Activated CD8-positive, alpha-beta memory T cell treated with anti-CD3 and anti-CD28 coated beads, Interleukin-2, amount 10 ng/mL, durations not matched to agents 7 days and 5 days (primary cell): ENCODE data around the gene IFFO2. TPM values are rescaled to one million over a fixed set of nuclear protein-coding genes. Genes with fewer than 3 reads are reported as not detected.

Experiments used
- ATAC-seq: fragments of 150-1000 bp; cut with Tn5 transposase; one replicate; pipeline ENCODE4 v1.10.0; 2021; ENCODE audit warnings: moderate library complexity
- CTCF ChIA-PET: fragments of 350-600 bp; sonication (Branson Sonifier 250); formaldehyde crosslinking; loops from one replicate; lab custom pipeline; 2021; ENCODE audit warnings: antibody characterized with exemption; lab: Charles Lee
- DNase-seq: peaks from one replicate; pipeline ENCODE4 v3.0.0-alpha.2; 2020
- H3K27ac Mint-ChIP-seq: one replicate; pipeline ENCODE4 v1.8.0; 2021; ENCODE audit warnings: mild to moderate bottlenecking, mixed read lengths
- H3K27me3 Mint-ChIP-seq: one replicate; pipeline ENCODE4 v1.8.0; 2021; ENCODE audit warnings: mixed read lengths
- H3K36me3 Mint-ChIP-seq: one replicate; pipeline ENCODE4 v1.8.0; 2021; ENCODE audit warnings: mild to moderate bottlenecking, mixed read lengths
- H3K4me1 Mint-ChIP-seq: one replicate; pipeline ENCODE4 v1.8.0; 2021; ENCODE audit warnings: mixed read lengths
- H3K4me3 Mint-ChIP-seq: one replicate; pipeline ENCODE4 v1.8.0; 2021; ENCODE audit warnings: mild to moderate bottlenecking, moderate library complexity, mixed read lengths
- H3K9me3 Mint-ChIP-seq: one replicate; pipeline ENCODE4 v1.8.0; 2022; ENCODE audit warnings: low read depth, mixed read lengths
- total RNA-seq, 2 experiments: library from RNA; stranded (reverse); gene quantifications; one replicate each; pipeline ENCODE4 v1.2.3, GENCODE V29; 2021

The IFFO2 gene
- total RNA-seq, 2 experiments from 2014 or later: 12.5 to 13.7 TPM

- no peak for ATAC-seq
- CTCF ChIA-PET: interaction anchor here (1.5 kb wide), 1 partner anchor 38 kb away, joined by 4 read pairs; no protein-coding TSS in a partner anchor
- peaks cover 50% of the 10 kb centered on the region for H3K4me1 Mint-ChIP-seq
- no peak overlapping the region for H3K4me3 Mint-ChIP-seq
- H3K36me3 Mint-ChIP-seq: no peaks in the 10 kb centered on the region
- H3K27ac Mint-ChIP-seq: no peak overlapping the region
- no peaks in the 10 kb centered on the region for H3K9me3 Mint-ChIP-seq
- DNase-seq: no peak
- H3K27me3 Mint-ChIP-seq: no peaks in the 10 kb centered on the region
Measured at GRCh38 chr1:18945401-18945849, 11.1 kb downstream of the IFFO2 start.

GRCh38 chr1:18944810-18945209, 11.7 kb downstream of the IFFO2 start:
- CTCF ChIA-PET: interaction anchor here (1.2 to 1.5 kb wide), 2 partner anchors 36 to 38 kb away, joined by 4 read pairs; no protein-coding TSS in a partner anchor

GRCh38 chr1:18943914-18944572, 12.4 kb downstream of the IFFO2 start:
- no peak for ATAC-seq
- no peaks in the 10 kb centered on the region for H3K9me3 Mint-ChIP-seq
- no peak overlapping the region for H3K27ac Mint-ChIP-seq
- no peak overlapping the region for H3K4me3 Mint-ChIP-seq
- peaks cover 36% of the 10 kb centered on the region for H3K4me1 Mint-ChIP-seq
- no peak for DNase-seq
- no peaks in the 10 kb centered on the region for H3K27me3 Mint-ChIP-seq
- no peaks in the 10 kb centered on the region for H3K36me3 Mint-ChIP-seq
- CTCF ChIA-PET: interaction anchor here (1.2 to 1.5 kb wide), 2 partner anchors 36 to 37 kb away, joined by 4 read pairs; no protein-coding TSS in a partner anchor

More at GRCh38 chr1:18944810-18945209, 11.7 kb downstream of the IFFO2 start:
- Mint-ChIP-seq H3K4me3 (no peak overlapping the region), H3K4me1 (peaks cover 44% of the 10 kb centered on the region), H3K27ac (no peak overlapping the region), H3K9me3 (no peaks in the 10 kb centered on the region), H3K27me3 (no peaks in the 10 kb centered on the region), H3K36me3 (no peaks in the 10 kb centered on the region)
- no peak for ATAC-seq
- no peak for DNase-seq

GRCh38 chr1:18943162-18943561, 13.3 kb downstream of the IFFO2 start:
- Mint-ChIP-seq H3K27me3 (no peaks in the 10 kb centered on the region), H3K27ac (no peak overlapping the region), H3K9me3 (no peaks in the 10 kb centered on the region), H3K4me3 (no peak overlapping the region), H3K4me1 (peaks cover 27% of the 10 kb centered on the region), H3K36me3 (no peaks in the 10 kb centered on the region)
- ATAC-seq: no peak
- CTCF ChIA-PET: interaction anchor here (1.2 kb wide), 1 partner anchor 30 kb away, joined by 5 read pairs; no protein-coding TSS in a partner anchor
- DNase-seq: no peak

- DNase-seq (no peak), ATAC-seq (no peak)
- no peak overlapping the region for H3K27ac Mint-ChIP-seq
- H3K27me3 Mint-ChIP-seq: no peaks in the 10 kb centered on the region
- H3K4me3 Mint-ChIP-seq: no peak overlapping the region
- H3K9me3 Mint-ChIP-seq: no peaks in the 10 kb centered on the region
- peaks cover 19% of the 10 kb centered on the region for H3K4me1 Mint-ChIP-seq
- no peaks in the 10 kb centered on the region for H3K36me3 Mint-ChIP-seq
- CTCF ChIA-PET: interaction anchor here (1.2 kb wide), 1 partner anchor 29 kb away, joined by 5 read pairs; no protein-coding TSS in a partner anchor
Measured at GRCh38 chr1:18942340-18942739, 14.1 kb downstream of the IFFO2 start.

- DNase-seq: no peak
- Mint-ChIP-seq H3K27ac (no peak overlapping the region), H3K36me3 (no peaks in the 10 kb centered on the region), H3K4me3 (no peak overlapping the region), H3K4me1 (peaks cover 11% of the 10 kb centered on the region), H3K27me3 (no peaks in the 10 kb centered on the region), H3K9me3 (no peaks in the 10 kb centered on the region)
- CTCF ChIA-PET: no interaction called here
- no peak for ATAC-seq
Measured at GRCh38 chr1:18941221-18942141, 15.0 kb downstream of the IFFO2 start.

- CTCF ChIA-PET: interaction anchor here (3.1 kb wide), 1 partner anchor 28 kb away, joined by 10 read pairs; no protein-coding TSS in a partner anchor
- Mint-ChIP-seq H3K36me3 (no peaks in the 10 kb centered on the region), H3K27me3 (no peaks in the 10 kb centered on the region), H3K27ac (no peak overlapping the region), H3K9me3 (no peaks in the 10 kb centered on the region), H3K4me1 (peaks cover 6% of the 10 kb centered on the region), H3K4me3 (no peak overlapping the region)
- no peak for DNase-seq
- ATAC-seq: no peak
Measured at GRCh38 chr1:18940303-18941020, 16.0 kb downstream of the IFFO2 start.

- Mint-ChIP-seq H3K27me3 (no peaks in the 10 kb centered on the region), H3K9me3 (no peaks in the 10 kb centered on the region), H3K4me3 (no peak overlapping the region), H3K36me3 (no peaks in the 10 kb centered on the region), H3K4me1 (peaks cover 11% of the 10 kb centered on the region), H3K27ac (no peak overlapping the region)
- ATAC-seq: no peak
- no peak for DNase-seq
- CTCF ChIA-PET: interaction anchor here (3.1 kb wide), 1 partner anchor 27 kb away, joined by 10 read pairs; no protein-coding TSS in a partner anchor
Measured at GRCh38 chr1:18939398-18940302, 16.8 kb downstream of the IFFO2 start.

- CTCF ChIA-PET: interaction anchor here (1.4 to 3.1 kb wide), 3 partner anchors 12 to 34 kb away, joined by 3 to 10 read pairs (median 5); no protein-coding TSS in a partner anchor
- peaks cover 15% of the 10 kb centered on the region for H3K4me1 Mint-ChIP-seq
- H3K9me3 Mint-ChIP-seq: no peaks in the 10 kb centered on the region
- no peak overlapping the region for H3K27ac Mint-ChIP-seq
- H3K27me3 Mint-ChIP-seq: no peaks in the 10 kb centered on the region
- no peak for DNase-seq
- no peak for ATAC-seq
- H3K4me3 Mint-ChIP-seq: no peak overlapping the region
- no peaks in the 10 kb centered on the region for H3K36me3 Mint-ChIP-seq
Measured at GRCh38 chr1:18938707-18939070, 17.8 kb downstream of the IFFO2 start.

- H3K36me3 Mint-ChIP-seq: no peaks in the 10 kb centered on the region
- no peak for ATAC-seq
- H3K27me3 Mint-ChIP-seq: no peaks in the 10 kb centered on the region
- no peak overlapping the region for H3K27ac Mint-ChIP-seq
- H3K9me3 Mint-ChIP-seq: no peaks in the 10 kb centered on the region
- H3K4me1 Mint-ChIP-seq: peaks cover 16% of the 10 kb centered on the region
- CTCF ChIA-PET: interaction anchor here (1.4 to 3.1 kb wide), 3 partner anchors 13 to 34 kb away, joined by 3 to 10 read pairs (median 5); no protein-coding TSS in a partner anchor
- H3K4me3 Mint-ChIP-seq: no peak overlapping the region
- no peak for DNase-seq
Measured at GRCh38 chr1:18938008-18938706, 18.3 kb downstream of the IFFO2 start.

GRCh38 chr1:18937539-18937938, 18.9 kb downstream of the IFFO2 start:
- DNase-seq (no peak), ATAC-seq (no peak)
- Mint-ChIP-seq H3K27ac (no peak overlapping the region), H3K36me3 (no peaks in the 10 kb centered on the region), H3K4me3 (no peak overlapping the region), H3K9me3 (no peaks in the 10 kb centered on the region), H3K4me1 (peaks cover 16% of the 10 kb centered on the region), H3K27me3 (no peaks in the 10 kb centered on the region)
- CTCF ChIA-PET: interaction anchor here (1.1 to 3.1 kb wide), 5 partner anchors 9 to 35 kb away, joined by 3 to 10 read pairs (median 5); no protein-coding TSS in a partner anchor
